Fibroblast of pulmonary artery (primary cell): Measurements from ENCODE around the gene MCF2L.
A peak's percentile ranks its signal among the peaks of the same experiment; 100 is the strongest.

Source experiments
- DNase-seq: peaks from one replicate; pipeline ENCODE4 v3.0.0-alpha.2; 2010; ENCODE audit warnings: low read depth
- H3K4me3 ChIP-seq: replicated peaks from 2 replicates; pipeline ENCODE4 v1.5.1; 2011; ENCODE audit warnings: low read depth, mild to moderate bottlenecking, control low read depth, low read length, moderate library complexity
- CTCF ChIP-seq: IDR thresholded peaks from 2 replicates; pipeline ENCODE4 v1.5.1; 2011; ENCODE audit warnings: mild to moderate bottlenecking, control low read depth, low read length, inconsistent platforms; ENCODE audit errors: missing control alignments

MCF2L gene

GRCh38 chr13:113129480-113129879 is 160.5 kb downstream of the MCF2L start:
- no peak for TF ChIP-seq CTCF
- DNase-seq: no peak
- H3K4me3 ChIP-seq: no peak overlapping the region

GRCh38 chr13:113129921-113130750 is 161.1 kb downstream of the MCF2L start:
- H3K4me3 ChIP-seq: peak overlapping the region; percentile 25

GRCh38 chr13:113135281-113135760 is 166.3 kb downstream of the MCF2L start:
- no peak for TF ChIP-seq CTCF
- no peak for DNase-seq
- no peak overlapping the region for H3K4me3 ChIP-seq

More at GRCh38 chr13:113129921-113130750, 161.1 kb downstream of the MCF2L start:
- DNase-seq: peak; percentile 41
- no peak for TF ChIP-seq CTCF

- TF ChIP-seq CTCF: no peak
- no peak overlapping the region for H3K4me3 ChIP-seq
- DNase-seq: no peak
Observed at GRCh38 chr13:113137691-113138298, 168.8 kb downstream of the MCF2L start.

GRCh38 chr13:113138792-113139551 is 170.0 kb downstream of the MCF2L start:
- no peak for TF ChIP-seq CTCF
- no peak for DNase-seq

GRCh38 chr13:113139577-113139976 is 170.6 kb downstream of the MCF2L start:
- no peak overlapping the region for H3K4me3 ChIP-seq
- no peak for DNase-seq
- no peak for TF ChIP-seq CTCF

More at GRCh38 chr13:113138792-113139551, 170.0 kb downstream of the MCF2L start:
- no peak overlapping the region for H3K4me3 ChIP-seq
